Activated CD4-positive, CD25-positive, alpha-beta regulatory T cell treated with anti-CD3 and anti-CD28 coated beads, Interleukin-2, amount 50 U/mL, for 24 hours (primary cell): ENCODE results near the gene CDR2.
"Not testable (repeated sequence)": the region's sequence is repeated elsewhere in the genome, so short reads cannot be mapped to it uniquely, and the experiment has no call there.

Experiments
- ATAC-seq, 2 donors: fragments of 150-1000 bp; cut with Tn5 transposase; one replicate each; pipeline ENCODE4 v1.10.0; 2021; ENCODE audit warnings: mild to moderate bottlenecking in 1 of 2, moderate library complexity in 1 of 2

The CDR2 gene

GRCh38 chr16:22374311-22375116 is at the start of gene CDR2:
Gene CDR2, minus strand, starts transcription at chr16:22374619. Its CDS starts 310 bp downstream, at chr16:22374309.
- ATAC-seq, result peak; percentile 93 to 94

DNA sequence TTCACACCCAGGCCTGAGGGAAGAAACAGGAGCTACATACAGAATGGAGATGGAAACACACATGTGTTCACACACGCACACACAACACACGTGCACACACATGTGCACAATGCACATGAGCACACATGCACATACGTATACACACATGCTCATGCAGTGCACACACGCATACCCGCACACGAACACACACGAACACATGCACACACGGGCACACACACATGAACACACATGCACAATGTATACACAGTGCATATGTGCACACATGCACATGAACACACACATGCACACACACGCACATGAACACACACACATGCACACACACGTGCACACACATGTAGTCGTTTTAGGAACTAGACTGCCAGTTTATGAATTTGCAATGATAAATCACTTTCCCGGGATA is 49.3 kb upstream of the CDR2 start:
- ATAC-seq, result no peak

DNA sequence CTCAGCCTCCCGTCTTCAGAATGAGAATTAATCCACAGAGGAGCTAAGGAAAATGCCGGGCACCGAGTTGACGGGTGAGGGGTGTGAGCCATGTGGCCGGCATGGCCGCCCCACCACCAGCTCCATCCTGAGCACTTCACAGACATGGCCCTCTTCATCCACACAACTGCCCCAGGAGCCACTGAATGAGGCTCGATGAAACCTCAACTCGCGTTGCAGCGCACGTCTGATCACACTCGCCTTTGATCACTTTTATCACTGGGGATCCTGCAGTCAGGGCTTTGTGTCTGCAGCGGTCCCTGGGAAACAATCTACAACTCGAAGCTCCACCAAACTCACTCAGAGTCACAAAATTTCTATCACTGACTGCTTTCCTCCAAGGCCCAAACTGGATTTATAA is 46.7 kb upstream of the CDR2 start:
- no peak for ATAC-seq

DNA sequence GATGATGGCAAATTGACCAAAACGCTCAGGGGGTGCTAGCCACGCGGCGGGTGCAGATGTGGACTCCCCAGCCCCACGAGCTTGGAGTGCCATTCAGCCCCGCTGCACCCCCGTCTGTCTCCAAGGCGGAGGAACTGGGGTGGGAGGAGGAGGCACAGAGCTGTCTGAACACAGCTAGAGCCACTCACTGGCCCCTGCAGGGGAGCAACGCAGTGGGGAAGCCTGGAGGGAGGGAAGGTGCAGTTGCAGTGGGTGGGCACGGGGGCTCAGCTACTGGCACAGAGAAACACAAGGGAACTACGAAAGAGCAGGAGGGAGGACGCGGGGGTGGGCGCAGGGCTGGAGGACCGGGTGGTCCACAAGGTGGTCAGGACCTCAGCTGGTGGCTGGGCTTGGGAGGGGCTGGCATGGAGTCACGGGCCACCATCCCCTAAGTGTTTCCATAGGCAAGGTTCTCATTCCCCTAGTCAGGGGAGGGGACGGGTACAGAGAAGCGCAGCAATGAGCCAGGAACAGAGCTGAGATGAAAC is 46.3 kb upstream of the CDR2 start:
- ATAC-seq, result no peak

DNA sequence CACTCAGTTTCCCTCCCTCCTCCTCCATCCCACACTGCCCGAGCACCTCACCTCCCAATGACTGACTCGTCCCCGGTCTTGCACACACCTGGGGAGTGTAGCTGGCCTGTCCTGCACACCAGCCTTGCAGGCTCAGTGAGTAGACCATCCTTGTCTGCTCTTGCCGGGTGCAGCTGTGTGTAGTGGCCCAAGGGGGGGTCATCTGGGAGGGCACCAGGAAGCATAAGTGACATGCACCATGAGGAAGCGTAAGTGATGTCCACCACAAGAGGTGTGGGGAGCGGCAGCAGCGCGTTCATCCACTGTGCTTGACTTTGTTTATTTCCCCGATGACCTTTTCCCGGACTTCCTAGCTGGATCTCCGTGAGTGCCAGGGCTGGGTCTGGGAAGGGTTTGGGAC is 45.5 kb upstream of the CDR2 start:
- no peak for ATAC-seq

DNA sequence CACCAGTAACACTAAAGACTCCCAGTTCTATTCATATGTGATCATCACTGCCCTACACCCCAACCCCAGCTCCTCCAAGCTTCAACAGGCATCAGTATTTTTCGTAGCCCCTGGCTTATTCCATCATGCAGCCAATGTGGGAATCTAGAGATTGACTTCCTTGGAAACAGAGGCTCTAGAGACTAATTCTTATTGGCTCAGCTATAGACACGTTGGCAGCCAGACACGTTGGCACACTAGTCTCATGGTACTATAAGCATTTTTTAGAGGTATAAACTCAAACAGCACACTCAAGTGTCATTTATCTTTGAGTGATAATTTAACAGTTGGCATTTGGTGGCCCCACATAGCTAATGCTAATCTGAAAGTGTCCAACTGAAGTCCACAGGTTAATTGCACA is 44.4 kb upstream of the CDR2 start:
- no peak for ATAC-seq

GRCh38 chr16:22417798-22418197 is 43.4 kb upstream of the CDR2 start:
- not testable (repeated sequence) for ATAC-seq

DNA sequence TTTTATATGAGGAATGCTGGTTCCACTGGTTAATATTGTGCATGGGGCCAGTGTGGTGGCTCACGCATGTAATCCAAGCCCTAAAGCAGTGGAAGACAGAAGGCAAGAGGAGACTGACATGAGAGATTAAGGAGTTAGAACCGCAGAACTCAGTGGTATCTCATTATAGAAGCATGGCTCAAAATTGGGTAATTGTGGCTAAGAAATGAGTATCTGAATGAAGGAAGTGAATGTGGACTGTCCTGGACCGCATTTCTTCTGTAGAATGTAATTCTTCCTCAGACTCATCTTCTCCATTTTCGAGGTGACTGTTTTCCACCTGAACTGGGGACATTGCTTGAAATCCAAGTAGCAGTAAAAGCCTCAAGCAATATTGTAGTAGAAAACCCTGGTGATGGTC is 42.6 kb upstream of the CDR2 start:
- no peak for ATAC-seq

DNA sequence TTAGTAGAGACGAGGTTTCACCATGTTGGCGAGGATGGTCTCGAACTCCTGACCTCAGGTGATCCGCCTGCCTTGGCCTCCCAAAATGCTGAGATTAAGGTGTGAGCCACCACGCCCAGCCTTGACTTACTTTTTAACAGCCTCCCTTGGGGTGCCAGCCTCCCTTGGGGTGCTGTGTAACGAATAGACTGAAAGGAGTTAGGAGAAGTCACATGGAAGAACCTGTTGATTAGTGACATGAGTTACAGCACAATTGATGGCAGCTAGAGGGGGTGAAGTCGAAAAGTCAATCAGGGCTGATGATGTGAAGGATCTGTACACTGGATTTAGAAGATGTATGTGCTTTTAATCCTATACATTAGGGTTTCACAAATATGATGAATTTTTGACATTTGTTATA is 39.4 kb upstream of the CDR2 start:
- ATAC-seq, result no peak

- ATAC-seq, result no peak
Observed at GRCh38 chr16:22407486-22407885, 33.1 kb upstream of the CDR2 start.

- ATAC-seq, result no peak
Observed at GRCh38 chr16:22402191-22402590, 27.8 kb upstream of the CDR2 start.

GRCh38 chr16:22400900-22401299 is 26.5 kb upstream of the CDR2 start:
- ATAC-seq, result no peak

DNA sequence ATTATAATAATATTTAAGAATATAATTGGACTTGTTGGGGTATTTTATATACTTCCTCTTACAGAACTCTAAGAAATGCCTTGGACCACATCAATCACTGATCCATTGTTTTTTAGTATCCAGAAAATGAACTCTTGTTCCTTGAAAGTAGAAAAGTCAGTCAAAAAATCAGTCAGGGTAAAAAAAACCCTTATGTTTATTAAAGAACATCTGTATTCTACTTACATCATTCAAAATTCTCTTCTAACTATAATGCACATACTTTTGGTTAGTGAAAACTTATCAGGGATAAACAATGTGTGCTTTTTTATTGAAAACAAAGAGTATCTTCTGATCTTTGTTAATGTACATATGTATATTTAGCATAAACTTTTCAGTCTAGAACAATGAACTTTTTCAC is 23.5 kb upstream of the CDR2 start:
- ATAC-seq, result no peak

DNA sequence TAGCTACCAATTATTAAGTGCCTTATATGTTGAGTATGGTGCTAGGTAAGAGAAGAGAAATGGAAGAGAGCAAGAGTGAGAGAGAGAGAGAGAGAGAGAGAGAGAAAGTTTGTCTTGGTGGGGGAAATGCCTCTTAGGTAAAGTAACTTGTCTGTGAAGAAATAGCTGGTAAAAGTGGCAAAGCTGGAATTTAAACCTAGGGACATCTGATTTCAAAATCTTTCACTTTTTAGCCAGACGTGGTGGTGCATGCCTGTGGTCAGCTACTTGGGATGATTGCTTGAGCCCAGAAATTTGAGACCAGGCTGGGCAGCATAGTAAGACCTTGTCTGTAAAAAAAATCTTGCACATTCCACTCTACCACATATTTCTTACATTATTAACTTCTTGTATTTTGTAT is 23.0 kb upstream of the CDR2 start:
- ATAC-seq, result no peak

- ATAC-seq, result no peak
Observed at GRCh38 chr16:22395960-22396359, 21.5 kb upstream of the CDR2 start.

GRCh38 chr16:22394121-22394520 is 19.7 kb upstream of the CDR2 start:
- no peak for ATAC-seq

- no peak for ATAC-seq
Observed at GRCh38 chr16:22388101-22388644, 13.8 kb upstream of the CDR2 start.

DNA sequence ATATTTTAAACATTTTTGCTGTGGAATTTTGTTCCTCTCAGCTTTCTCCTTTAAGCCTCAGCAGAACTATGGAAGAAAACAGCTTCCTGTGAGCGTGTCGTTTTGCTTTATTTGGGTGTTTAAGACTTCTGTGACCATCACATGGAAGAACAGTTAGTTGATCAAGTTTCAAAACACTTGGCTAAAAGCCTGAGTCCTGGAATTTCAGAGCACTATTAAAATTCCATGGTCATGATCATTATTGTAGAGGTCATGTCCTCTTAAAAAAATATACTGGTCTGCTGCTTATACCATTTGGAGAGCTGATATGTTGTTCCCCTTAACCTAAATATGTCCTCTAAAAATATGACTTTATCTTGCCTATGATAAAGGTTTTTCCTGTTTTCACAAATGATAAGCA is 12.6 kb upstream of the CDR2 start:
- no peak for ATAC-seq

DNA sequence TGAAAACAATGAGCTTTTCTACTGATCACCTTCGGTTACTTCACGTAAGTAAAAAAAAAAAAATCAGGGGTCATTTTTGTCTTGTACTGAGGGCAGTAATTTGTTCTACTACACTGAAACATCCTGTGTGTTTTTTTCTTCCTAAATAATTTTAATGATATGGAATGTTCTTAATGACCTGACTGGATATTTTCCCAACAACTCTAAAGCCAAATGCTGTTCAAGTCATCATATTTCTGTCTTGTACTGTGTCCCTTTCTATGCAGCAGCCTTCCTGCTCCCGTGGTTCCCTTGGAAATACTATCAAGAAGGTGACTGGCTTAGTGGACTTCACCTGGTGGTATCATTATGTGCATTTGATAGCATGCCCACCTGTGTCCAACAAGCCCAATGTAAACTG is 10.8 kb upstream of the CDR2 start:
- ATAC-seq, result no peak

DNA sequence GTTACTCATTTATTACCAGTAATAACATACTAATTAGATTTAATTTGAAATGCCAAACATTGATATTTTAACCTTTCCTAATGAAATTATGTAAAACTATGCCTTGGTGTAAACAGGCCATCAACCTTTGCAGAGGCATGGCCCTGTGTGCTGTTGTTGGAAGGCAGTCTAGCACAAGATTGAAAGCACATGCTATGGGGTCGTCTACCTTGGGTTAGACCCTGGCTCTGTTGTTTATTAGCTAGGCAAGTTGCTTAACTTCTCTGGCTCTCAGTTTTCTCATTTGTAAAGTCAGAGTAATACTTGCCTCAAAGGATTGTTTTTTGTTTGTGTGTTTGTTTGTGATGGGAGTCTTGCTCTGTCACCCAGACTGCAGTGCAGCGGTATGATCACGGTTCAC is 9.4 kb upstream of the CDR2 start:
- no peak for ATAC-seq

DNA sequence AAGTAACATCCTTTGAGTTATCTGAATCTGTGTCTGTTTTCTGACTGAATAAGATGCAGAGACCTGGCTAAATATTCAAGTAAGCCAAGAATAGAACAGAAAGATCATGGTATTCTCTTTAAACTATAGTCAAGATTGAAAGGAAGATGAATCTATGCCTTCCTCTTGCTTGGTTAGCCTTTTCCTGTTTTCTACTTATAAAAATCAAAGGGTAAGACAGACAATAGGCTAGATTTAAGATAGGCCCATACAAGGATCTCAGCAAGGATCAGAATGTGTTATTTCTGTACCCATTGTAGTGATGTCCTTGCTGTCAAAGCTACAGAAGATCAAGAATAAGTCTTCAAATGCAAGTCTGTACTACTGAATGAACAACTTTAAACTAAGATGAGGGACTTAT is 7.0 kb upstream of the CDR2 start:
- no peak for ATAC-seq

DNA sequence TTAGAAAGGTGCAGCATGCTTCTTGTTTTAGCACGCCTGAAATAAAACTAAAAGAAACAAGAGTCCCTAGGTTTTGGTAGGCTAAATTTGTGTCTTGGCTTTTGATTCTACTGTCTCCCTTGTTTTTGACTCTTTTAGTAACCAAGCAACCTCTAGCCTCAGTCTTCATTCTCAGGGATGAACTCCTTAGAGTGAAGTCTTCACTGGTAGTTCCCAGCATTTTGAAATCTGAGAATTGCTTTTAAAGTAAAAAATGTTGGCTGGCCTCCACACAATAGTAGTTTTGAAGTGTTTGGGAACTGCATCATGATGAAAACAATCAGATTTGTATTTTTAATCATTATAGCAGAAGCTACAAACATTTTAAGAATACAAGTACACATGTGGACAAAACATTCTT is 6.1 kb upstream of the CDR2 start:
- ATAC-seq, result no peak

GRCh38 chr16:22379656-22380055 is 5.2 kb upstream of the CDR2 start:
- ATAC-seq, result no peak

- ATAC-seq, result no peak
Observed at GRCh38 chr16:22375963-22376640, 1.7 kb upstream of the CDR2 start.
